Effector CD8-positive, alpha-beta T cell (primary cell): ENCODE measurements around the gene GPC5.
"Not testable (repeated sequence)": the region's sequence is repeated elsewhere in the genome, so short reads cannot be mapped to it uniquely, and the experiment has no call there.

ENCODE experiments used
- DNase-seq: peaks from one replicate; lab custom pipeline; 2025; lab: John Stamatoyannopoulos, UW

GPC5 gene

DNA sequence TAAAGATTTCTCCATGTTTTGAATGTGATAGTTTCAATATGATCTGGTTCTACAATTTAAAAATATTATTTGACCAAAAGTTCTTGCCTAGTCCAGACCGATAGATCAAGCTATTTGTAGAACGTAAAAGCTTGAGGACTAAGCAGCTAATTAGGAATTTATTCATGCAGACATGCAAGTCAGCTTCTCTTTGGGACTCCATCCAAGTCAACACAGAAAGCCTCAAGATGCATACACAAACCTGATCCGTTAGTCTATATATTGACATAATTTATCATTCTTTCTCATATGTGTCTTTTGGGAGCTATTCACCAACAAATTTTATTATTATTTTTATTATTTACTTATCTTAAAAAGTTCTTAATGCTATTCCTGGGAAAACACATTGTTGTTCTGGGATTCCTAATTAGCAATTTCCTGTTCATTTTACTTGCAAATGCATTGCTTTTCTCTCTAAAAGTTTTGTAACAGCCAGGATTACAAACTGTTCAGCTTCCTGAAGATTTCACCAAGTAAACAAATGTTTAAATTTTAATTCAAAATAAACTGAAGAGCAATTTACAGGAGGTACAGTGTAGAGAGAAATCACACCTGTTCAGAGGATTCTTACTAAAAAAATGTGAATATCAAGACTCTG, 375.3 kb downstream of the GPC5 start:
- no peak for DNase-seq

DNA sequence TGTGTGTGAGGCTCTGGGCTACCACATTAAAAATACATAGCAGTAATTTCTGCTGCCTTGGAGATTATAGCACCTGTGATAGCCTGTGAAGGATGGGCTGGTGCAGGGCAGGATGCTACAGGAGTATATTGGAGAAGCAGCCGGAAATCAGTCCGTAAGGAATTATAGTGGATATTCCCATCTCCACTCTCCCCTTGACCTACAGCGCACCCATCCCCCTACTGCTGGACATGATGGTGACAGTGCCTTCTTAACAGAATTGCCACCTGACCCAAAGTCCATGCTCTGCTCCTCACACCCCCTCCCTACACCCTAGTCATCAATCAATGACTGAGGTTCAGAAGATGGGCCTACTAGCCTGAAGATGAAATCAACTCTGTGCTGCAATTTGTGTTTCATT, 376.0 kb downstream of the GPC5 start:
- DNase-seq = no peak

DNA sequence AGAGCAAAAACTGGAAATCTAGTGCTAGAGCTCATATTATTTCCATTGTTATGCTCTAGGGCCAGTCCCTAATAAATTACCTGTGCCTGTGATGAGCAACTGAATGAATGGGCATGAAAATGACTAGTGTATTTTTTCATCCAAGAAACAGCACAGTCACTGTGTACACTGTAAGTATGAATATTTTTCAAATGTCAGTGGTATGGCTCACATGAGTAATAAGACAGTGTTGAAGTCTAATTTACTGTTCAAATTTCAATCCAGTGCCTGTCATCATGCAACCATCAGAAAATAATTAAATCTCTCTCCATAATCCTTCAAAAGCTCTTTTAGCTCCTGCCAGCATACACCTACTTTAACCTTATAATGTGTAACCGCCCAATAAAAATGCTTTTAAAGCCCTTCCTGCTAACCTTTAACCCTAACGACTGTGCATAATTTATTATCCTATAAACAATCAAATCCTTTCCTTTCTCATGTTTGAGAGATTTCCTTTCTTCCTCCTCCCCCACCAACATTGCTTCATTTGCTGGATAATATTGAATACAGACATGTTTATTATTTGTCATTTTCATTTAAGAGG, 378.3 kb downstream of the GPC5 start:
- DNase-seq = no peak

DNA sequence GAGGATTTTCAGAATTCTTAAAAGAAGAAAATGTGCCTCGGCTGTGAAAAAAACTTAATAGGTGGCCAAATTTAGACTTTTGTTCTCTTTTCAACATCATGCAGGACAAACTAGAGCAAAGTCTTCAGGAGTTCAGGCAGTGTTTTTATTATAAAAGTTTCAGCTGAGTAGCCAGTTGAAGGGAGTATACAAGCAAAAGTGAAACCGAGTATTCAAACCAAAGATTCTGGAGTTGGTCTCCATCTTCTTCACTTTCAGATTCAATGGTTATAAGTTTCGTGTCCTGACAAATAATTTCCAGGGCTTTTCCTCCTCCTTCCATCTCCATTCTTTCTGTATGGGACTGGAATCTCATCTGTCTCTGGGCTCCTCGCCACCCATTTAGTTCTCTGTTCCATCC, 379.7 kb downstream of the GPC5 start:
- DNase-seq = no peak

DNA sequence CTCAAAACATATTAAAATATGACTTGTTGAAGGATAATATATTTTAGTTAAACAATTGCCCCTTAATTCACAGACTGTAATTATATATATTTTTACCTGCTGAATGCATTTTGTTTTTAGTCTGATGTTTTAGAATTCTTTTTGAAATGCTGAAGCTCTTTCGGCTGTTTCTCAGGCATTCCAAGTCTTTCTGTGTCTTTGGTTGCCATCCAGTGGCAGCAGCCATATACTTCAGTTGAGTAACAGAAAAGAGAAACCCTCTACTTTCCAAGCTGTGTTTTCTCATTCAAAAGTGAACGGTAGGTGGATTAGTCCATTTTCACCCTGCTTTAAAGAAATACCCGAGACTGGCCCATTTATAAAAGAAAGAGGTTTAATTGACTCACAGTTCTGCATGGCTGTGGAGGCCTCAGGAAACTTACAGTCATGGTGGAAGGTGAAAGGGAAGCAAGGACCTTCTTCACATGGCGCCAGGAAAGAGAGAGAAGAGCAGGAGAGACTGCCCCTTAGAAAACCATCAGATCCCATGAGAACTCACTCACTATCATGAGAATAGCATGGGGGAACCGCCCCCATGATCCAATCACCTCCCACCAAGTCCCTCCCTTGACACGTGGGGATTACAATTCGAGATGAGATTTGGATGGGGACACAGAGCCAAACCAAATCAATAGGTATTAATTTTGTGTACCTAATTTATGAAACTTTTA, 383.7 kb downstream of the GPC5 start:
- not testable (repeated sequence) for DNase-seq

DNA sequence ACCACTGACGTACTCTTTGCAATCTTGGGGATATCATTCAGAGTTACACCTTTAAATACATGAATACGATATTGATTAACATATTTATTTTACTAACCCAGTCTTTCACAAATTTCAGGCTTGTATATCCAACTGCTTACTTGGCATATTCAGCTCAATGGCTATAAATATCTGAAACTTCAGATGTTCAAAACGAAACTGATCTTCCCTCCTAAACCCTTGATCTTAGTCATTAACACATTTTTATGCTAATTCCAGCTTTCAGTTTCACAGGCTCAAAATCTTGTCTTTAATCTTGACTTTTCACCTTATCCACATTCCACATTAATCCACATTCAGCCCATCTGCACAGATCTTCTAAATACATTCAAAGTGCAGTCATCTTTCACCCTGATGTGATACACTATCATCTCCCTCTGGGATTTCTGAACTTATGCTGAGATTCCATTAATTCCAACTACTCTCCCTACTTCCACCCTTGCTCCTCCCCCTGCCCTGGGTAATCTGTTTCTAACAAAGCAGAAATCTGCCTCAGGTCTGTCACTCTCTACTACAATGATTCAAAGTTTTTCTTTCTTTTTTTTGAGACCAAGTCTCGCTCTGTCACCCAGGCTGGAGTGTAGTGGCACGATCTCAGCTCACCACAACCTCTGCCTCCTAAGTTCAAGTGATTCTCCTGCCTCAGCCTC, 387.2 kb downstream of the GPC5 start:
- no peak for DNase-seq

DNA sequence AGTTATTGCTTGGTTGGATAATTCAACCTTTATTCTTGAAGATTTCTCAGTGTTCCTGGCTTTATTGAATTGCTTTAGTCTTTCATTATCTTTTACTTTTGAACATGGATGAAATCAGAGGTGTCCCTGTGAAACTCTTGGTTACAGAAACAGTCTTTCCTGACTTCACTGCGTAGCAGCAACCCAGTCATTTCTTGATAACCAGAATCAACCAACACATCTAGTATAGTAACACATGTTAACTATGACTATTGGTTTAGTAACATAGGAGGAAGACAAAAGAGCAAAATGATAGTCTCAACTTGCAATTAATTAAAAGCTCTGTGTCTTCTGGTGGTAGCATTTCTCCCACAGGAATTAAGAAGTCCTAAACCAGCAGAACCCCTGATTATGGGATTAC, 393.6 kb downstream of the GPC5 start:
- DNase-seq = no peak

DNA sequence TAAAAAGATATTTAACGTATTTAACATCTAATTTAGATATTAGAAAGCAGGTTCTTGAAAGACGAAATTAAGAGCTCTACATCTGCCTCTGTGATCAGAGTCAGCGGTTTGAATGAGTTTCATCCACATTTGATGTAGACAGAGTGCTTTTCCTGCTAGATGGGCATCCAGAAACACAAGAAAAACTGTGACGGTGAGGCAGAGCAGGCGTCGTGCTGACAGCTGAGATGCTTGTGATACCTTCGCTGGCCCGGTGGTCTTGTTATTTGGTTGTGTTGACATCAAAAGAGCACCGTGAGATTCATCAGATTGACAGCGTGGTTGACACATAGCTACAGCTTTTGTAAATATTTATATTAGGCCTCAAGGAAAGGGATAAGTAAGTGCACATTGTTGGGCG, 399.1 kb downstream of the GPC5 start:
- DNase-seq = no peak

DNA sequence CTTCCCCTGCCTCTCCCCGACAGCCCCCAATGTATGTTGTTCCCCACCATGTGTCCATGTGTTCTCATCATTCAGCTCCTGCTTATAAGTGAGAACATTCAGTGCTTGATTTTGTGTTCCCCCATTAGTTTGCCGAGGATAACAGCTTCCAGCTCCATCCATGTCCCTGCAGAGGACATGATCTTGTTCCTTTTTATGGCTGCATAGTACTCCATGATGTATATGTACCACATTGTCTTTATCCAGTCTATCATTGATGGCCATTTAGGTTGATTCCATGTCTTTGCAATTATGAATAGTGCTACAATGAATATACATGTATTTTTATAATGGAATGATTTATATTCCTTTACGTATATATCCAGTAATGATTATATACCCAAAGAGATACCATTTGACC, 399.9 kb downstream of the GPC5 start:
- not testable (repeated sequence) for DNase-seq

DNA sequence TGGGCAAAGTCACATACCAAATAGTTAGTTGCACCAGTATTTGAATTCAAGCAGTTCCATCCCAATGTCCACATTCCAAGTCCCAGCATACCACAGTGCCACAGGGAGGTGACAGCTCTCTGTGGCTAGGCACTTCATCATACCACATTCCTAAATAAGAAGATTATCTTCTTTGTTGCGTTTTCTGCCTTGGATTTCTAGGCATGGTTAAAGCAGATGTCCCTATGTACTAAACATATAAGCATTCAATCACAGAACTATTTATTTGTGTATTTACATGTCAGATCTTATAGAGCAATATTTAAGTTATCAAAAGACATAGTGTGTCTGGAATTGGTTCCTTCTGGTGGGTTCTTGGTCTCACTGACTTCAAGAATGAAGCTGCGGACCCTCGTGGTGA, 403.4 kb downstream of the GPC5 start:
- not testable (repeated sequence) for DNase-seq

DNA sequence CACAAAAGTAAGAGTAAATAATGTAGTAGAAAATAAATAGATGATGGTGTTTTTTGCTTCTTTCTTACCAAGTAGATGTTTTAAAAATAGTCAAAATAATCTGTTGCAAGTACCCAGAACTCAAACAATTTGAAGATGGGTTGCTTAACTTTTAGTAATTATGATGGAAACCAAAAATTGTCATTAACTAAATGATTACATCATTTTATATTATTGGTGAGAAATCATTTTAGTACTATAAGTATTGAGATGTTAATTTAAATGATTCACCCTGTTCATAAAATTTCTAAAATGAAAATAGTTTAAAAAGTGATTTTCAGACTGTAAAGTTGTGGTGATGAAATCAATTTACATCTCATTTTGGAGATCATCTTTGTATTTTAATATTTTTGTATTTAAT, 404.5 kb downstream of the GPC5 start:
- DNase-seq = no peak

DNA sequence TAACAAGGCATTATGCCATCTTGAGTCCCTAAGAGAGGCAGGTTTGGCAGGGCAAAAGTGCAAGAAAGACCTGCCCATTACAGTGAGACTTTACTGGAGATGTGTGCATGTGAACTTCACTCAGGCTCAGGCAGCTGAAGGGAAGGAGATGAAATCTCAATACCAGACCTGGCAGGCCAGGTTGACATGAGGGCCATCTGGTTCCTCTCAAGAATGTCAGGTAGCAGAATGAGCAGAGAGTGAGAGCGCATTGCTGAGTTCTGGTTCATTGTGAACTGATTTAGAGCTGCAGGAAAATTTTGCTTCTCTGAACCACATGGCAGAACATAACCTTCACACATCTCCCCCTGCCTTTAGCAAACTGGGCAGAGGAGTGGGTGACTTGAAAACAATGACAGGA, 406.3 kb downstream of the GPC5 start:
- DNase-seq = no peak

DNA sequence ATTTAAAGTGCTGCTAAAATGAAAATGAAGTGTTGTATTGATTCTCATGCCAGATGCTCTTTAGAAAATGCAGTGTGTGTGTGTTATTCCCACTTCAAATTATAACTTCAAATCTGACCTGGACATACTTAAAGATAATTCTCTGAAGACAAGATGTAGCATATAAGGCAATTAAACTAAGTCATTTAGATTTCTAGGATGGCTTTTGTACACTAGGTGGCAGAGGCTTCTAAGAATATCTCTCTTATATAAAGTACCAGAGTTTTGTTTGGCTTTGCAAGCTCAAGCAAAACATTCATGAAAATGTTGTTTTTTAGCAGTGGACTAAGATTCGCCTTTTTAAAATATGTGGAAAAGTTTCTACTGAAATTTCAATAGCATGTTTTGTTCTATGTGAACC, 407.2 kb downstream of the GPC5 start:
- no peak for DNase-seq

DNA sequence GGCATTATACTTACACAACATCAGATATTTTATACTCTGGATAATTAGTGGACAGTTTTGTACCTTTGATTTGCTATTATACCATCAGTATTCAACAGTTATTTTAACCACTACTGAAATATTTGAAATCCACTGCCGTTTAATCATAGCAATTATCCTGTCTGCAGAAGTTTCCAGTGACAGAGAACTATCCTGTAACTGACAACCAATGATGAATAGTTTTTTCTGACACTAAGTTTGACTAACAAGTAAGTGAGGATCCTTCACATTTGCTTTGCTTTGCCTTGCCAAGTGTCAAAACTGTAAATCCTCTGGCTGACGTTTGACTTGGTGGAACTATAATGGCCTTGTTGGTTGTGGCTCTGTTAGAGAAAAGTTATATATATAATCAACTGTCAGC, 410.7 kb downstream of the GPC5 start:
- DNase-seq = no peak

DNA sequence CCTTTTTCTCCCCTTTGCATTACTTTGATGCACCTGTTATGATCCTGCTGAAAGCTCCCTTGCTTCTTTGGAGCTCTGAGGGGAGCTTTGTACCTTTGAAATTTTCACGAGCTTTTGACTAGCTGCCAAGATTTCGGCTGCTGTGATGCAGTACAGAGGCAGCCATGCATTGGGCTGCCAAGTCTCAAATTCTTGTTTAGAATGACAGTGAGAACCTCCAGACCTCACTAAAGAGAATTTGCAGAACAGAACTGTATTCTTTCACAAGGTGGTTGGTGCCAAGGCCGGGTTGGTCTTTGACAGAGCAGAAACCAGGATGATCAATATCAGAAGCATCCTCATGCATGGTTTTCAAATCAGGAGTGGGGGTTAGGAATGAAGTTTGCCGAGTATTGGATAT, 414.8 kb downstream of the GPC5 start:
- no peak for DNase-seq

DNA sequence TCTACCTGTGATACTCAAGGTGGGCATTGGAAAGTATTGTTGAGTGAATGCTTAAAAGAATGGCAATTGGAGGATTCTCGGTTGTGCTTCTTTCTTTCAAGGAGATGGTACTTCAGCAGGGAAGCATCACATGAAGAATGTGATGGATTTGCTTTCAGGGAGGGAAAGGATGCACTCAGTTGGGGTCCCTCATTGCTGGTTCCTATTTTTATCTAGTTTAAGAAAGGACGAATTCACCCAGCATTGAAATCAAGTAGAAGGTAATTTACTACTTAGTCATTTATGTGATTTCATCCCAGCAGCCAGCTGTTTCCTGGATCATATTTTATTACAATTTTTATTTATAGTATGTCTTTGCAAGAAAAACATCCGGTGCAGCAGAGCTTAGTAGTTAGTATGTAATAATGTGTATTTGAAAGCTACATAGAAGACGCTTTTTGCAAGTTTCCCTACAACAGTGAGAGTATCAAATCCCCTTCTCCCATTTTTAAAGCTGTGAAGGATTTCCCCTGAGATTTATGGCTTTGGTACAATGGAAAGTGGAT, 417.9 kb downstream of the GPC5 start:
- no peak for DNase-seq

DNA sequence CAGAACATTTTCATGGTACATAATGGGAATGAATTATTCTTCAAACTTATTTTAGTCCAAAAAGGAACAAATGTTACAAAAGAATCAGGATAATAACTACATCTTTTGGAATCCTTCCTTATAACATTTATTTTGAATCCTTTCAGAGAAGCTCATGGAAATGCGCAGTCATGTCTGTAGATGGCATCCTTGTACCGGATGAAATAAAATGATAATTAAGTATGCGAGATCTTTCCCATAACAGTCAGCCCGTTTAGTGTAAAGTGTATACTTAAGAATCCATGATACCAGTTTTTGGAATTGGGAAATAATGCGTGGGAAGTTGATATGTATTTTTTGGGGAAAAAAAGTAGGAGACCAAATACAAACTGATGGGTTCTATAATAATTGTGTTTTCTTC, 418.8 kb downstream of the GPC5 start:
- DNase-seq = no peak

DNA sequence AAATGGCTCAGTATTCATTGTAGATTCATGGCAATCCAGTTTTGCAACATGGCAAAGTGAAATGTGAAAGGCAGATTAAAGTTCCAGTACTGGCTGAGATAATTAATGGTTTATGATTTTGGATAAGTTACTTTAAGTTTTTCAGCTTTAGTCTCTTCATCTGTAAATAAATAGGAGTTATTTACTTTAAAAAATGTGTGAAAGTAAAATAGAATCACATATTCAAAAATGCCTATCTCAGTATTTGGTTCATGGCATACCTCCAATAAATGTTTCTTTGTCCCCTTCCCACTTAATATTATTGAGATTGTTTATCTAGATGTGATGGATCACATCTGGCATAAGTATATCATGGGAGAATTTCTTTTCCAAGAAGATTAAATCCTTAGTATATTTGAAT, 426.0 kb downstream of the GPC5 start:
- DNase-seq = no peak

DNA sequence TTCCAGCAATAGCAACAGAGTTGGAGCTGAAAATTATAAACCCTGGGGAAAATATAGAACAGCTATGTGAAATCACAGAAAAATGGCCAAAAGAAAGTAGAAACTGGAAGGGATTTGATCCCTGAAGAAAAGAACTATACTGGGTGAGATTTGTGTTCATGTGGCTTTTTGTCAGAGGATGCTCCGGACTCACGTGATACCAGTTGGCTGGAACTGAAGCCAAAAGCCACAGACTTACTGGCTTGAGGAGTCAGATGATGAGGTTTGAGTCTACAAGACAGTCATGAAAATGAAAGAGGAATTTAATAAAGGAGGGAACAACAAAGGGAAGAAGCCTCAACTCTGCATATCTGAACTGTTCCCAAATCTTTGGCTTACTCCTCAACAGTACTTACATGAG, 427.1 kb downstream of the GPC5 start:
- no peak for DNase-seq

DNA sequence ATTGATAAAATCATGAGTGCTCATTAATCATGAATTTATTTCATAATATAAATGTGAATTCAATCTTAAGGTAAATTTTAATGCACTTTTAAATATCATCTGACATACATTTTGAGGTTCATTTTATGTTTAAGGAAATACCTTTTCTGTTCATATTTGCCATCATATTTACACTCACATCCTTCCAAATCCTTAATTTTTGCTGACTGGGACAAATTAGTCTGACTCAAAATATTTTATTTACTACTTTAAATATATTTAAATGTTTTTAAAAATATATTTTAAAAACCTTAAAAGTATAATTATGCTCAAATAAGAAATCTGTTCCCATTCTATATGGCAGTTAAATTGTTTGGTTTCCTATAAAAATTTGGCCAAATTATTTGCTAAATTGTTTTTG, 438.1 kb downstream of the GPC5 start:
- no peak for DNase-seq

DNA sequence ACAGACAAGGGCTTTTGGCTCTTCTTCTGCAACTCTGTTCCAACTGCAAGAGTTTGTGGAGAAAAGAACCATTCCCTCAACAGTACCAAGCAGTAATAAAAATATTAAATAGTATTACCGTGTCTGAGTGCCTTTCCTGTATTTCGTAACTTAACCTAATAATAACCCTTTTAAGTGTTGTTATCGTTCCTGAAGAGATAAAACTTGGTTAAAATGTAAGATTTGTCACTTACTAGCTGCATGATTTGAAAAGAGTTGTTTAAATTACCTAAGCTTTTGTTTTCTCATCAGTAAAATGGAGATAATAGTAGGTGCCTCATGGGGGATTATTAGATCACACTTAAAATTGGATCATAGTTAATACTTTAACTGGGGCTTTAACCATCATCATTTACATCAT, 447.2 kb downstream of the GPC5 start:
- no peak for DNase-seq

DNA sequence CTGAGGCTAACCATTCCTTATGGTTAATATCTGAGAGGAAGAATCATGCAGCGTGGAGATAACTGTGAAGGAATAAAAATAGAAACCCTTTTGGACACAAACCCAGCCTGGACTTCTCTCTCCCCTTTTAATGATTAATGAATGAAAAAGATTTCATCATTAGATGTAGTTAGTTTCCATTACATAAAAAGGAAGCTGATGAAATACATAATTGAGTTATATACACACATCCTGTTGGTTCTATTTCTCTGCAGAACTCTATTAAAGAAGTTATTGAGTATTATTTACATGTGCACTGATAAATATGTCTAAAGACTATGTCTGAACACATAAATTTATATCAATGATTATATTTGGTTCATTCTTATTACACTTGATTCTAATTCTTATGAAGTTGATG, 465.3 kb downstream of the GPC5 start:
- no peak for DNase-seq

DNA sequence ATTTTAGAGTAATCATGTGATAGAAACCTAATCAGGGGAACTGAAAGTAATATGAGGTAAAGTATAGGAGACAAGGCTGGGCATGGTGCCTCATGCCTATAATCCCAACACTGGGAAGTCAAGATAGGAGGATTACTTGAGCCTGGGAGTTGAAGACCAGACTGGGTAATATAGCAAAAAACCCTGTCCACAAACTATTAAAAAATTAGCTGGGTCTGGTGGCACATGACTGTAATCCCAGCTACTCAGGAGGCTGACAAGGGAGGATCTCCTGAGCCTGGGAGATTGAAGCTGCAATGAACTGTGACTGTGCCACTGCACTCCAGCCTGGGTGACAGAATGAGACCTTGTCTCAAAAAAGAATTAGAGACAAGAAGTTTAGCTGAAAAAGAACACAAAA, 469.9 kb downstream of the GPC5 start:
- DNase-seq = no peak
